ENCODE data around the gene OR9G4. TPM values are rescaled to one million over a fixed set of nuclear protein-coding genes. Genes with fewer than 3 reads are reported as not detected.

OR9G4 gene
- total and polyA plus RNA-seq, 12 donors, result not detected

GRCh38 chr11:56740886-56741285 is 7.6 kb downstream of the OR9G4 start:
- TF ChIP-seq, protein P1, sequence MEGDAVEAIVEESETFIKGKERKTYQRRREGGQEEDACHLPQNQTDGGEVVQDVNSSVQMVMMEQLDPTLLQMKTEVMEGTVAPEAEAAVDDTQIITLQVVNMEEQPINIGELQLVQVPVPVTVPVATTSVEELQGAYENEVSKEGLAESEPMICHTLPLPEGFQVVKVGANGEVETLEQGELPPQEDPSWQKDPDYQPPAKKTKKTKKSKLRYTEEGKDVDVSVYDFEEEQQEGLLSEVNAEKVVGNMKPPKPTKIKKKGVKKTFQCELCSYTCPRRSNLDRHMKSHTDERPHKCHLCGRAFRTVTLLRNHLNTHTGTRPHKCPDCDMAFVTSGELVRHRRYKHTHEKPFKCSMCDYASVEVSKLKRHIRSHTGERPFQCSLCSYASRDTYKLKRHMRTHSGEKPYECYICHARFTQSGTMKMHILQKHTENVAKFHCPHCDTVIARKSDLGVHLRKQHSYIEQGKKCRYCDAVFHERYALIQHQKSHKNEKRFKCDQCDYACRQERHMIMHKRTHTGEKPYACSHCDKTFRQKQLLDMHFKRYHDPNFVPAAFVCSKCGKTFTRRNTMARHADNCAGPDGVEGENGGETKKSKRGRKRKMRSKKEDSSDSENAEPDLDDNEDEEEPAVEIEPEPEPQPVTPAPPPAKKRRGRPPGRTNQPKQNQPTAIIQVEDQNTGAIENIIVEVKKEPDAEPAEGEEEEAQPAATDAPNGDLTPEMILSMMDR (IDR thresholded peaks at IDR 0.05), result no peak
- TF ChIP-seq POLR2A (IDR thresholded peaks at IDR 0.05), result no peak
- intact Hi-C loops (cut with DNase I), result no loop called here
- no peak for DNase-seq
- Histone ChIP-seq H3K27ac (no peak overlapping the region), H3K36me3 (replicated peaks in 1 of 2) (no peaks in the 10 kb centered on the region), H3K9me3 (replicated peaks in 1 of 3) (no peaks in the 10 kb centered on the region), H3K4me3 (no peak overlapping the region), H3K27me3 (no peaks in the 10 kb centered on the region), H3K4me1 (replicated peaks in 1 of 2) (no peaks in the 10 kb centered on the region)
- 61 to 74% (median 68%) methylated on average over 4 of the region's 4 CpGs for WGBS, 4 donors

DNA sequence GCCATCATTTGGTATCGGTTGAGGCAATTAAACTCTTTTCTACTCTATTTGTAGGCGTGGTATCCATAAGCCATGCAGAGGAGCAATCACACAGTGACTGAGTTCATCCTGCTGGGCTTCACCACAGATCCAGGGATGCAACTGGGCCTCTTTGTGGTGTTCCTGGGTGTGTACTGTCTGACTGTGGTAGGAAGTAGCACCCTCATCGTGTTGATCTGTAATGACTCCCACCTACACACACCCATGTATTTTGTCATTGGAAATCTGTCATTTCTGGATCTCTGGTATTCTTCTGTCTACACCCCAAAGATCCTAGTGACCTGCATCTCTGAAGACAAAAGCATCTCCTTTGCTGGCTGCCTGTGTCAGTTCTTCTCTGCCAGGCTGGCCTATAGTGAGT is 8.4 kb downstream of the OR9G4 start:
- WGBS, 4 donors, result 61 to 76% (median 68%) methylated on average over 3 of the region's 3 CpGs
- H3K4me3 ChIP-seq, result no peak overlapping the region
- H3K27ac ChIP-seq, result no peak overlapping the region
- H3K36me3 ChIP-seq (replicated peaks in 1 of 2), result no peaks in the 10 kb centered on the region
- no peak for DNase-seq
- TF ChIP-seq, protein P1 (IDR thresholded peaks at IDR 0.05), result no peak
- no peak for TF ChIP-seq POLR2A (IDR thresholded peaks at IDR 0.05)
- intact Hi-C loops (cut with DNase I), result no loop called here
- no peaks in the 10 kb centered on the region for H3K27me3 ChIP-seq
- no peaks in the 10 kb centered on the region for H3K4me1 ChIP-seq (replicated peaks in 1 of 2)
- H3K9me3 ChIP-seq (replicated peaks in 1 of 3), result no peaks in the 10 kb centered on the region

GRCh38 chr11:56720513-56720912 is 28.0 kb downstream of the OR9G4 start:
- no peaks in the 10 kb centered on the region for H3K27me3 ChIP-seq
- no peaks in the 10 kb centered on the region for H3K4me1 ChIP-seq (replicated peaks in 1 of 2)
- 54 to 60% (median 59%) methylated on average over 4 of the region's 4 CpGs for WGBS, 4 donors
- H3K36me3 ChIP-seq (replicated peaks in 1 of 2), result no peaks in the 10 kb centered on the region
- no peak overlapping the region for H3K4me3 ChIP-seq
- H3K27ac ChIP-seq, result no peak overlapping the region
- no peak for DNase-seq
- intact Hi-C loops (cut with DNase I), result no loop called here
- TF ChIP-seq, protein P1 (IDR thresholded peaks at IDR 0.05), result no peak
- TF ChIP-seq POLR2A (IDR thresholded peaks at IDR 0.05), result no peak
- no peaks in the 10 kb centered on the region for H3K9me3 ChIP-seq (replicated peaks in 1 of 3)

DNA sequence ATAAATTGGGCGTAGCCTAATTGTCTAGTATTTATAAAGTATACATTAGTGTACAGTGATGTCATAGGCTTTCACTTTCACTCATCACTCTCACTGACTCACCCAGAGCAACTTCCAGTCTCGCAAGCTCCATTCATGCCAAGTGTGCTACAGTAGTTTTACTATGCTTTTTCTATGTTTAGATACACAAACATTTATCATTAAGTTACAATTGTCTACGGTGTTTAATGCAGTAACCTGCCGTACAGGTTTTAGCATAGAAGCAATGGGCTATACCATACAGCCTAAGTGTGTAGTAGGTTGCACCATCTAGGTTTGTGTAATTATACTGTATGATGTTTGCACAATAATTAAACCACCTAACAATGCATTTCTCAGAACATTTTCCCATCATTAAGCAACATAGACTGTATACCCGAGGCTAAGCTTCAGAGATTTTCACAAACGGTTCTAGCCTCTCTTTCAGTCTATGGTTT is 32.1 kb downstream of the OR9G4 start:
- no peak for TF ChIP-seq POLR2A (IDR thresholded peaks at IDR 0.05)
- TF ChIP-seq, protein P1 (IDR thresholded peaks at IDR 0.05), result no peak
- Histone ChIP-seq H3K4me1 (replicated peaks in 1 of 2) (no peaks in the 10 kb centered on the region), H3K36me3 (replicated peaks in 1 of 2) (no peaks in the 10 kb centered on the region), H3K27me3 (no peaks in the 10 kb centered on the region), H3K9me3 (replicated peaks in 1 of 3) (no peaks in the 10 kb centered on the region), H3K4me3 (no peak overlapping the region), H3K27ac (no peak overlapping the region)
- no peak for DNase-seq
- intact Hi-C loops (cut with DNase I), result no loop called here
- 64 to 82% (median 77%) methylated on average over 6 of the region's 6 CpGs for WGBS, 4 donors
